Stimulated activated CD4-positive, alpha-beta T cell treated with anti-CD3 and anti-CD28 coated beads, Interleukin-2, amount 100 ng/mL, for 4 hours (primary cell): ENCODE results near the gene CCDC159.
"Not testable (repeated sequence)": the region's sequence is repeated elsewhere in the genome, so short reads cannot be mapped to it uniquely, and the experiment has no call there.

Source experiments
- DNase-seq: peaks from one replicate; pipeline ENCODE4 v3.0.0-alpha.2; 2020; ENCODE audit warnings: low read depth

Gene CCDC159, protein sequence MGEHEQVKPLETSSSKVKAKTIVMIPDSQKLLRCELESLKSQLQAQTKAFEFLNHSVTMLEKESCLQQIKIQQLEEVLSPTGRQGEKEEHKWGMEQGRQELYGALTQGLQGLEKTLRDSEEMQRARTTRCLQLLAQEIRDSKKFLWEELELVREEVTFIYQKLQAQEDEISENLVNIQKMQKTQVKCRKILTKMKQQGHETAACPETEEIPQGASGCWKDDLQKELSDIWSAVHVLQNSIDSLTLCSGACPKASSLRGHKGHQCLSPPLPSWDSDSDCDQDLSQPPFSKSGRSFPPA

DNA sequence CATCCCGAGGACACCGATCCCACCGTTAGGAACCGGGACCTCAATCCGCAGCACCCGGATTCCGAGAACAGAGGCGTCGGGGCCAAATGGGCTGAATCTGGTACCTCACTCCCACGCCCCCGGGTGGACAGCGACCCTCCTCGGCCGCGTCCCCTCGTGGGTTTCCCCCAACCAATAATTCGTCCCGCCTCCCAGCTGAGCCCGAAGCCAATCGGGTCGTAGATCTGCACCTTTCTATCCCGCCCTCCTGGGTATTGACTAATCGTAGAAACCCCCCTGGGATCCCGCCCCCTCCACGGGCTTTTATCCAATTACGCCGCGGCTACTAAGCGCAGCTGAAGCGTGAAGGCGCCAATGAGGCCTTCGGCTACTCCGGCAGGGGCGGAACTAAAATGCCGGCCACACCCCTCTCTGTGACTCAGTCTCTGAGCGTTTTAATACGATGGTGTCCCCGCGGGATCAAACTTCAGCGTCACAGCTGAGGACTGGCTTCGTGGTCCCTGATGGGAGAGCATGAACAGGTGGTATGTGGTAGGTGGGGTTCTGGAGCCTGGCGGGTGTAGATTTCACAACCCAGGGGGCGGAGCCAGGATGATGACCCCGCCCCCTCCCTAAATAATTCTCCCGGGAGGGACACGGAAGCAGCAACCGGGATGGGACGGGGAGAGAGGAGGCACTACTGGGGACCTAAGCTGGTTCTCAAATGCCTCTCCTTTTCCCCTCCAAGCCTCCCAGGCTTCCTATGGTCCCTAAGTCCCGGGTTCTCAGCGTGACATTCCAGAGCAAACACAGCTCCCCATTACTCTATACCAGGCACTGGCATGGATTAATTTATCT is at the start of gene CCDC159, which contains the start of gene TMEM205:
Gene CCDC159 (plus strand): TSS at position 416 of the 837 bp plus-strand sequence. CDS start 88 bp downstream, at position 504.
Gene TMEM205 (minus strand): TSS at position 165 of the 837 bp plus-strand sequence. CDS start 649 bp downstream, outside the sequence.
- peak; percentile 99 for DNase-seq

DNA sequence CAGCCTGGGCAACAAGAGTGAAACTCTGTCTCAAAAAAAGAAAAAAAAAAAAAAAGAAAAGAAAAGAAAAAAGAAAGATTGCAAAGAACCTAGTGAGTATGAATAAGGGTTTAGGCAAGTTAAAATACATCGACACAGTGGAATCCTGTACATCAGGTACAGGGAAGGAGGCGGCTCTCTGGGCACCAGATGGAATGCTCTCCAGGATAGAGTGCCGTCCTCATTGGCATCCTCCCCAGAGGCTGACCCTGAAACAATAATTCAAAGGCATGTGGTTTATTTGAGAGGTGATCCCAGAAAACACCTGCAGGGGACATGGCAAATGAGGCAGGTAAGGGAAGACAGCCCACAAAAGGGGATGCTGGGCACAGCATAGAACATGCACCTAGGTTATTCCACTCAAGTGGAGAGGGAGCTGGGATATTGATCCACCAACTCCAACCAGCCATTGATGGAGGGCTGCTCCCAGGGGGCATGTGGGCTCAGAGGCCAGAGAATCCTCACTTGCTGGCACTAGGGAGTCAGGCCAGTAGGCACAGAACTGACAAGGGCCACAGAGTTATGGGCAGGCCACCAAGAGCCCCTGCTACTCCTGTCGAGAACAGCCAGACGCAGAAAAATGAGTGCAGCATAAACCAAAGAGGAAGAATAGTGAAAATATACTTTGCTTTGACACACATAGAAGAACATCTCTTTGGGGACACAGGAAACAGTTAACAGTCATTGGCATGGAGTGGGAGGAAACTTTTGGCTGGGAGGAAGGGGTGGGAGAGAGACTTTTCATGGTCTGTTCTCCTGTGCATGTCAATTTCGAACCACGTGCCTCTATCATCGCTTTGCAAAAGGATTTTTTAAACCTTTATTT is 46.1 kb upstream of the CCDC159 start:
- DNase-seq, result no peak

DNA sequence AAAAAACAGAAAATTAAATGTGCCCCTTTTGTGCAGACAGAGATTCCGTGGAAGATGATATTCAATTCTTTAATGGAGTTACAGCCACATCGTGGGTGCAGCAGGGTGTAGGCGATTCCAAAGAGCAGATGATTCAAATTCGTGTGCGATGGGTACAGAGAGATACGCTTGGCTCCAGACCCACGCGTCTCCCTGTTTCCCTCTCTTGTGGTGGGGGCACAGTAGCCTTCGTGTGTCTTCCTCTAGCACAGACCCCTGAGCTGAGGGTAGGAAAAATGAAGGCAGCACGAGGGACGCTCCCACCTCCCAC is 45.6 kb upstream of the CCDC159 start:
- DNase-seq, result no peak

DNA sequence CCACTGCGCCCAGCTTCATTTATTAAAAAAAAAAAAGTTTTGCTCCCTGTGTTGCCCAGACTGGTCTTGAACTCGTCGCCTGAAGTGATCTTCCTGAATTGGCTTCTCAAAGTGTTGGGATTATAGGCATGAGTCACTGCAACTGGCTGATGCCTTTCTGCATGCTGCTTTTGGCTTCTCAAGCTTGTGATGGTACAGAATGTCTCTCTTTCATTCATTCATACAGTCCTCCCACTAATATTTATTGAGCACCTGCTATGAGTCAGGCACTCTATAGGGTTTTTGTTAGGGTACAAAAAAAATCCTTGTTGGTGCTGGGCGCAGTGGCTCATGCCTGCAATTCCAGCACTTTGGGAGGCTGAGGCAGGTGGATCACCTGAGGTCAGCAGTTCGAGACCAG is 41.4 kb upstream of the CCDC159 start:
- DNase-seq, result no peak

DNA sequence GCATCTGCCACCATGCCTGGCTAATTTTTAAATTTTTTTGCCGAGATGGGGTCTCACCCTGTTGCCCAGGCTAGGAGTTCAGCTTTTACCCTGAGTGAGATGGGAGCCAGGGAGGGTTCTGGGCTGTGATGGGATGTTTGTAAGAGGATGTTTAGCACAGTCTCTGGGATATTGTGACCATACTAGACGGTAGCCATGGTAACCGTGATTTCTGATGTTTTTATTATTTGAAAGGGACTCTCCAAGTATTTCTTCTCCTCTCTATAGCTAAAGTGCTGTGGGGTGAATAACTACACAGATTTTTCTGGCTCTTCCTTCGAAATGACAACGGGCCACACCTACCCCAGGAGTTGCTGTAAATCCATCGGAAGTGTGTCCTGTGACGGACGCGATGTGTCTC is 40.0 kb upstream of the CCDC159 start:
- no peak for DNase-seq

DNA sequence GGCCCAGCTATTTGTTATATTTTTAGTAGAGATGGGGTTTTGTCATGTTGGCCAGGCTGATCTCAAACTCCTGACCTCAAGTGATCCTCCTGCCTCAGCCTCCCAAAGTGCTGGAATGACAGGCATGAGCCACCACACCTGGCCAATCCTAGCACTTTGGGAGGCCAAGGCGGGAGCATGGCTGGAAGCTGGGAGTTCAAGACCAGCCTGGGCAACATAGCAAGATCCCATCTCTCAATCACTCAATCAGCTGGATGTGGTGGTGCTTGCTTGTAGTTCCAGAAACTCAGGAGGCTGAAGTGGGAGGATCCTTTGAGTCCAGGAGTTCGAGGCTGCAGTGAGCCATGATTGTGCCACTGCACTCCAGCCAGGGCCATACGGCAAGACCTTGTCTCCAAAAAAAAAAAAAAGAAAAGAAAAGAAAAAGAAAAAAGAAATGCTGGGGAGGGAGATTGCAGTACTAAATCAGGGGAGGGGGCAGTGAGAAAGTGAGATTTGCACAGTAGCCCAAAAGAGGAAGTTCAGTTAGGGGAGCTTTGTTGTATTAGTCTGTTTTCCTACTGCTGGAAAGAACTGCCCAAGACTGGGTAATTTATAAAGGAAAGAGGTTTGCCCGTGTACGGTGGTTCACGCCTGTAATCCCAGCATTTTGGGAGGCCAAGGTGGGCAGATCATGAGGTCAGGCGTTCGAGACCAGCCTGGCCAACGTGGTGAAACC is 25.9 kb upstream of the CCDC159 start:
- not testable (repeated sequence) for DNase-seq

DNA sequence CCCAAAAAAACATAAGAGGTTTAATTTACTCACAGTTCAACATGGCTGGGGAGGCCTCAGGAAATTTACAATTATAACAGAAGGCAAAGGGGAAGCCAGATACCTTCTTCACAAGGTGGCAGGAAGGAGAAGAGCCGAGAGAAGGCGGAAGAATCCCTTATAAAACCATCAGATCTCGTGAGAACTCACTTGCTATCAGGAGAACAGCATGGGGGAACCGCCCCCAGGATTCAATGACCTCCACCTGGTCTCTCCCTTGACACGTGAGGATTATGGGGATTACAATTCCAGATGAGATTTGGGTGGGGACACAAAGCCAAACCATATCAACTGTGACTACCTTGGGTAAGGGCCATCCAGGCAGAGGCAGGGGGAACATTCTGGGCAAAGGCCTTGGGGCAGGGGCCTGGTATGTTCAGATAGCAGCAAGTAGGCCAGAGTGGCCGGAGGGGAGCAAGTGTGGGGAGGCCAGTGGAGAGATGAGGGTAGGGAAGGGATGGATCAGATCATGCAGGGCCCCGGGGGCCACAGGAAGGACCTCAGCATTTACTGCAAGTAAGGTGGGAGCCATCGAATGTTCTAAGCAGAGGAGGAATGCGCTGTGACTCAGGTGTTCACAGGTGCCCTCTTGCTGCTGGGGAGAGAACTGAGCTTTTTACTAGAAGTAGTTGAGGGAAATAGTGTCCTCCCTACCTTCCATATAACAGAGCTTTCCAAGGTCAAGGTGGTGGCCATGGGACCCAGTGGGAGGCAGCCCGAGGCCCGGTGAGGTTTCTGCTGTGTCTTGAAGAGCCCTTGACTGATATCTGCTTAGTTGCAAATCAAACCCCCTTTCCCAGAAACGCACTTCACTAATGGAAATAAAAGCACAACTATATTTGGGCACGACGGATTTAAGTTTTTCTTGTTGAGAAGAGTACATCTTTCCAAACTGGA is 24.9 kb upstream of the CCDC159 start:
- no peak for DNase-seq

DNA sequence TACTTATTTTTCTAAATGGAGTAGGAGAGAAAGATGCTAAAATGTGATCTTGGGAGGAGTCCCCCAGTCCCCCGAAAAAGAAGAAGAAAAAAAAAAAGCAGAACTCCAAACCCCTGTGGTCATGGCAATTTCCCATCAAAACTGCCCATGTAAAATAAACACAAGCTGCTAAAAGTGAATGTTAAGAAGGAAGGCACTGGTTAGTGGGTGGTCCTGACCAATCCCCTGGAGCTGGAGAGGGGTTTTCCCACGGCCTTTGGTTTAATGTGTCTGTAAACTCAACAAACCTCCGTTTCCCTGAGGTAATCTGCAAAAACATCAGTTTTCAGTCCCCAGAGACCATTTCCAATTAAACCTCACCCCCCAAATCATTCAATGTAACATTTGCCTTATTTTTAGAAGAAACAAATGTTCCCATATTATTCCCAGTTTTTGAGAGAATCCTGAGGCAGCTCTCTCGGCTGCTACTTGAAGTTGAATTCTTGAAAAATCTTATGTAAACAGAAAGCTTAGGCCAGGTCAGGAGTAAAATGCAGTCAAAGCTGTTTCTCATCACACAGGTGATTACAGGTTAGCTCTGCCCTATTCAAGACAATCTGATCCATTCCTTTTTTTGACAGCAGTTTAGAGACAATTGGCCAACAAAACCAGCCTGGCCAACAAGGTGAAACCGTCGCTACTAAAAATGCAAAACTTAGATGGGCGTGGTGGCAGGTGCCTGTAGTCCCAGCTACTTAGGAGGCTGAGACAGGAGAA is 23.9 kb upstream of the CCDC159 start:
- no peak for DNase-seq

DNA sequence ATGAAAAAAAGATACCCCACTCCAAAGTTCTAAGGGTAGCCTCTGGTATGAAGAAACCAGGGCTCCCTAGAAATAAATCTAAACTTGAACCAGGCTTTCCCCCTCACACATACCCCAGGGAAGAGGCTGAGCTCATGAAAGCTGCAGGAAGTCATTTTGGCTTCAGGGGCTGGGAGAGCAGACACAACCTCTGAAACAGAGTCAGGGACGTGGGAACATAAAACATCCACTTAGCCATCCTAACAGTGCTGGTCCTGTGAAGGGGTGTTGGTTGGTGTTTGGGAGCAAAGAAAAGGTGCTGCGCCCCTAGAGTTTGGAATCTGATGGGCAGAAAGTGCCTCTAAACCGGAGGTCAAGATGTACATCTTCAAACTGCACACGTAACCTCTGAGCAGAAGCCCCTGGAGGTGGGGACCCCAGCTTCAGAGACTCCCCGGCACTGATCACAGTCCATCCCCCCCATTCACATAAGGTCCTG is 22.7 kb upstream of the CCDC159 start:
- no peak for DNase-seq

DNA sequence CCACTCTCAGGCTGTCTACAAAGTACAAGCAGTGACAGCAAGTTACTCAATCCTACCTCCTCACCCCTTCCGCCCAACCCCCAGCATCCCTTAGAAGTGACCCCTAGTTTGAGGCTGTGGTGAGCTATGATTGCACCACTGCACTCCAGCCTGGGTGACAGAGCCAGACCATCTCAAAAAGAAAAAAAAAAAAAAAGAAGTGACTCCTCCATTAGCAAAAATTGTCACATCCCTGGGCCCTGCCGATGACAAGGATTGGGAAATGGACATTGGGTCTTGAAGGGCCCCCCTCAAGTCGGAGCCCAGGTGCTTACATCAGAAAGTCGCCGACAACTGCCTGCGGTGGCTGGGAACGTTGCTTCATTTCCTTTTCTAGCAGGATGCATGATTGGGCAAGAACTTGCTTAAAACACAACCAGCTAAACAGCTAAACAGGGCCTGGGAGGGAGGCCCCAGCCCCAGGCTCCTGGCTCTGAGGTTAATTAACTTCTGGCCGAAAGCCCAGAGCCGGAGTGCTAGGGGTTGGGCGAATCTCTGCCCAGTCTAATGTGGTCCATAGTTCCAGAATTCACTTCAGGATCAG is 22.1 kb upstream of the CCDC159 start:
- DNase-seq, result no peak

DNA sequence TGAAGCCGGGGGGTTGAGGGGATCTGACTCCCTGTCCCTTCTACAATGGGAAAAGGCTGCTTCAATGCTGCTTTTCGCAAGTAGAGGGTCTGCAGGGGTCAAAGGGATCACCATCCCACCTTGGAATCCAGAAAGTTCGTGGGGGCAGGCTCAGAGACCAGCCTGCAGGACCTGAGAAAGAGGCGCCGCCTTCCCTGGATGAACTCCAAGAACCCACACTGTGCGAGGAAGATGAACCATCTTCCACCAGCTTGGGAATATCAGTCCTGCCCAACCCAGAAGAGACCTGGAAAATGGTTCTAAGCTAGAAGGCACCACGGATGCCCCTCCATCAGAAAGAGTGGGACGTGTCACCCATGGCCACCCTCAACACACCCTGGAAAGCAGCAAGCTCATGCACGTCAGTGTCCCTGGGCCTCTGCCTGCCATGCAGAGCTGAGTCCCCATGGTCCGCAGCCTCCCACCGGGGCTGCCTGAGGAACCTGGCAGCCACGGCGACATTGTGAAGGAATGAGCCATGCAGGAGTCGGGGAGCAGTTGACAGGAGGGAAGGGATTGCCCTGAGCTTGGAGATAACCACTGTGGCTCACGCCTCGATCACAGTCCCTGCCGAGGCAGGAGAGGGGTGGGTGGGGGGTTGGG is 21.4 kb upstream of the CCDC159 start:
- no peak for DNase-seq

DNA sequence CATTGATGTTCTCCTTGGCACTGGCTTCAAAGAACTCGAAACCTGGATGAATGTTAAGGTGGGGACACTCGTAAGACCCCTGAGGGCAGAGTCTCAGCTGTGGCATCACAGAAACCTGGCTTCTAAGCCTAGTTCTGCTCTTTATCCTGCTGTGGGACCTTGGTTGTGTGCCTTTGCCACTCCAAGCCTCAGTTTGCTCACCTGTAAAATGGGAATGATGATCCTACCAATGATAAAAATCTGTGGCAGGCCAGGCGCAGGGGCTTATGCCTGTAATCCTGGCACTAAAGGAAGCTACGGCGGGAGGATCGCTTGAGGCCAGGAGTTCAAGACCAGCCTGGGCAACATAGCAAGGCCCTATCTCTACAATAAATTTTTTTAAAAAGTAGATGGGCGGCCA is 20.8 kb upstream of the CCDC159 start:
- no peak for DNase-seq

DNA sequence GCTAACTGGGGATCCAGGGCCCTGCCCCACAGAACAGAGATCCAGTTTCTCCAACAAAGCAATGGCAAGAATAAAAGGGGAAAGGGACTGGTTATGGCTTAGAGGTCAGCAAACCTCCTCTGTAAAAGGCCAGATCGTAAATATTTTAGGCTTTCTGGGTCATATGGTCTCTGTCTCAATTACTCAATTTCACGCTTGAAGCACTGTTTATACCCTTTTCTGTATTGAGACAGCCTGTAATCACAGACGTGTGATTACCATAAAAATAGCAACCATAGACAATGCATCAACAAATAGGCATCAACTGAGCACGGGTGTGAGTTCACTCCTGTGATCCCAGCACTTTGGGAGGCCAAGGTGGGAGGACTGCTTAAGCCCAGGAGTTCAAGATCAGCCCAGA is 16.2 kb upstream of the CCDC159 start:
- no peak for DNase-seq

DNA sequence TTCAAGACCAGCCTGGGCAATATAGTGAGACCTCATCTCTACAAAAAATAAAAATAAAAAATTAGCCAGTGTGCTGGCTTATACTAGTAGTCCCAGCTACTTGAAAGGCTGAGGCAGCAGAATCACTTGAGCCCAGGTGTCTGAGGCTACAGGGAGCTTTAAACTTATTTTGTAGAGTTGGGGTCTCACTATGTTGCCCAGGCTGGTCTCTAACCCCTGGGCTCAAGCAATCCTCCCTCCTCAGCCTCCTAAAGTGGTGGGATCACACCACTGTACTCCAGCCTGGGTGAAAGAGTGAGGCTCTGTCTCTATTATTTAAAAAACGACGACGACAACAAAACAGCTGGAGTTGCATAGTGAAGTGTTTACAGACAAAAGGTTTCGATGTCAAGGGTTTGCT is 14.8 kb upstream of the CCDC159 start:
- no peak for DNase-seq

DNA sequence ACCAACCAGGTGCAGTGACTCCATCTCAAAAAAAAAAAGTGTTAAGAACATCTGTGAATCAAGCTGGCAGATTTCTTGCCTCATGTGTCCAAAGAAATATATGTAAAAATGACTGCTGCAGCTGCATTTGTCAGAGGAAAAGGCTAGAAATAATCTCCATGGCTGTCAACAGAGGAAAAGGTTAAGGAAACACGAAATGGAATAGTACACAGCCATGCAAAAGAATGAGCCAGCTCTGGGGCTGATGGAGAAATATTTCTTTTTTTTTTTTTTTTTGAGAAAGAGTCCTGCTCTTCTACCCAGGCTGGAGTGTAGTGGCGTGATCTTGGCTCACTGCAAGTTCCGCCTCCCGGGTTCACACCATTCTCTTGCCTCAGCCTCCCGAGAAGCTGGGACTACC is 13.5 kb upstream of the CCDC159 start:
- DNase-seq, result no peak

DNA sequence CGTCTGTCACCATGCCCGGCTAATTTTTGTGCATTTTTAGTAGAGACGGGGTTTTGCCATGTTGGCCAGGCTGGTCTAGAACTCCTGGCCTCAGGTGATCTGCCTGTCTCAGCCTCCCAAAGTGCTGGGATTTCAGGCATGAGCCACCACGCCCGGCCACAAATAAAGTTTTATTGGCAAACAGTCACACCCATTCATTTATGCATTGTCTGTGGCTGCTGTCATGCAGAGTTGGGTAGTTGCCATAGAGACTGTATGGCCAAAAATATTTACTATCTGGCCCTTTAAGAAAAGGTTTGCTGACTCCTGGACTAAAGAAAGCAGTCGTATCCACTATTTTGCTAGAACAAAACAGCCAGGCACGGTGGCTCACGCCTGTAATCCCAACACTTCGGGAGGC is 12.5 kb upstream of the CCDC159 start:
- not testable (repeated sequence) for DNase-seq

DNA sequence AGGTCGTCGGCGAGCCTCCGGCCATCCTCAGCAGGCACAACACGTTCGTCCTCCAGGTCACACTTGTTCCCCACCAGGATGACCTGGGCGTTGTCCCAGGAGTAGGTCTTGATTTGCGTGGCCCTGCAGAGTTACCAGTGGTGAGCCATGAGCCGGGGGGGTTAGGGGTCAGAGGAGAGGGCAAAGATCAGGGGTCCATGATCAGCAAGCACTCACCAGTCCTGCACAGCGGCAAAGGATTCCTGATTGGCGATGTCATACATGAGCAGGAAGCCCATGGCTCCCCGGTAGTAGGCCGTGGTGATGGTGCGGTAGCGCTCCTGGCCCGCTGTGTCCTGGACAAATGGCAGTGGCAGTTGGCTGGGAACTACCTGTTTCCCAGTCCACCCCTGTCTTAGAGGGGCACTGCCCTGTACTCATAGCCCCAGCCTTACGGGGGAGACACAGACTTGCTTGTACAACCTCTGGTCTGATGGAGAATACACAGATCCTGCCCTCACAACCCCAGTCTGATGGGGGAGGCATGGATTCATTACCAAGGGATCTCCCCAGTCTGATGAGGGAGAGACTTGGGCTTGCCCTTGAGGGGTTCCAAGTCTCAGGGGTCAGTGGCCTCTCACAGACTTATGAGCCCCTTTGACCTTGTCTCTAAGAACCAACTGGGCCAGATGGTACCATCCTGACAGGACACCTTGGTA is 10.7 kb upstream of the CCDC159 start:
- no peak for DNase-seq

DNA sequence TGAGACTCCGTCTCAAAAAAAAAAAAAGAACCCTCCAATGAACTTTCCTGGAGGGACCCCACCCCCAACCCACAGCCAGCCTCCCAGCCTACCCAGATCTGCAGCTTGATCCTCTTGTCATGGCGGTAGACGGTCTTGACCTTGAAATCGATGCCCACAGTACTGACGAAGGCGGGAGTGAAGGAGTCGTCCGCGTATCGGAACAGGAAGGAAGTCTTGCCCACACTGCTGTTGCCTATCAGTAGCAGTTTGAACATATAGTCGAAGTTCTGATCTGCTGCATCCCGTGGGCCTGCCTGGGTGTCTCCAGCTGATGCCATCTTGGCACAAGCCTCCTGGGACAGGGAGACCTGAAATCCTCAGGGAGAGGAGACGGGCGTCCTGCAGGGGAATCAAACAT is 9.2 kb upstream of the CCDC159 start:
- DNase-seq, result no peak
